ENCODE results near the gene IRX3. TPM values are rescaled to one million over a fixed set of nuclear protein-coding genes. Genes with fewer than 3 reads are reported as not detected.

The IRX3 gene
- 0.40 and 0.44 TPM in 2 replicates for total RNA-seq

- peak in 1 of 2 donors; percentile 48 for DNase-seq (ENCODE audit: low read depth in 2 of 2)
These were observed at the start of gene IRX3 for GRCh38 chr16:54286366-54287130. Gene IRX3 (minus strand): TSS chr16:54286787. CDS start chr16:54286050, 737 bp downstream.

DNA sequence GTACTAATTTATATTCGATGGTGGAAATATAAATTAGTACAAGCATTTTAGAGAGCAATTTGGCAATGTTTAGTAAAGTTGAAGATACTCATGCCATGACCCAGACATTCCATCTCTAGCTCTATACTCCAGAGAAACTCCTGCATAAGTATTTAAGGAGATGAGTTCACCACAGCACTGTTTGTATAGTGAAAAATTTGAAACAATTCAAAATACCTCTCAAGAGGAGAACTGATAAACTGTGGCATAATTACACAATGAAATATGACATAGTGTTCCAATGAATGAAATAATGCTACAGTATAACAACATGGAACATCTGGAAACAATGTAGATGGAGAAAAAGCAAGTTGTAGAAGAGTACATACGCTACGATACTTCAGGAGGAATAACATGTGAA is 48.6 kb upstream of the IRX3 start:
- DNase-seq (ENCODE audit: low read depth in 2 of 2), result no peak

DNA sequence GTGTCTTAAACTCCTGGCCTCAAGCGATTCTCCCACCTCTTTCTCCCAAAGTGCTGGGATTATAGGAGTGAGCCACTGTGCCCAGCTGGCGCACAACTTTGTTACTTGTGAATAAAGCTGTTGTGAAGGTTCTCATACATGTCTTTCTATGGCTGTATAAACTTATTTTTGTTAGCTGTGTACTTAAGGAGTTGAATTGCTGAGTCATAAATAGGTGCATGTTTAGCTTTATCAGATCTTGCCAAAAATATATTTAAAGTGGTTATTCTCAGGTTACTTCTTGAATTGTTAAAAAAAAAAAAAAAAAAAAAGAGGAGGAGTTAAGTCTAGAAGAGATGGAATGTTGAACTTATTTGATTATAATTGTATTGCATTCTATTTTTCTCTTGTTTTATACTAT is 47.6 kb upstream of the IRX3 start:
- no peak for DNase-seq (ENCODE audit: low read depth in 2 of 2)

DNA sequence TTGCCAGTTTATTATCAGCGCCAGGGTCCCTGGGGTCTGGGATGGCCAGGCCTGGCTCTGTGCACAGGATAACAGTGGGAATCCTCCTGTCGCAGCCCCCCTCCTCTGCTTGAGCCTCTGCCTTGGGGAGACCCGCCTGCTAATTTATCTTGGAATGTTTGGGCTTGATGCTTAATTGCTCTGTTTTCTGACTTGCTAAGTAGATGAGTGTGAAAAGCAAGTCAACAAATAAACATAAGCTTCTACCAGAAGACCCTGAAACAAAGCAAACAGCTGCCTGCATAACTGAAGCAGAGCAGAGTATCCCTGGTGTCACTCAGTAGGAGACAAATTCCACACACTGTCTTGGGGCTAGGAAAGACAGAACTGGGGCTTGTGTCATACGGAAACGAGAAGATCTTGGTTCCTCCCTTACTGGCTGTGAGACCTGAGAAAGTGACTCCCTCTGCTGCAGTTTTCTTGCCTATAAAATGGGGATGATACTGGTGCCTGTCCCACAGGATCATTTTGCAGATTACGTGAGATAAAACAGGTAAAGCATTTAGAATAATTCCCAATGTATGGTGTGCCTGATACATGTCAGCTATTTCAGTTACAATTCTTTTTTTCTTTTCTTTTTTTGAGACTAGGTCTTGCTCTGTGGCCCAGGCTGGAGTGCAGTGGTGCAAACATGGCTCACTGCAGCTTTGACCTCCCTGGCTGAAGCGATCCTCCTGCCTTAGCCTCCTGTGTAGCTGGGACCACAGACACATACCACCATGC is 44.8 kb upstream of the IRX3 start:
- DNase-seq (ENCODE audit: low read depth in 2 of 2), result no peak

DNA sequence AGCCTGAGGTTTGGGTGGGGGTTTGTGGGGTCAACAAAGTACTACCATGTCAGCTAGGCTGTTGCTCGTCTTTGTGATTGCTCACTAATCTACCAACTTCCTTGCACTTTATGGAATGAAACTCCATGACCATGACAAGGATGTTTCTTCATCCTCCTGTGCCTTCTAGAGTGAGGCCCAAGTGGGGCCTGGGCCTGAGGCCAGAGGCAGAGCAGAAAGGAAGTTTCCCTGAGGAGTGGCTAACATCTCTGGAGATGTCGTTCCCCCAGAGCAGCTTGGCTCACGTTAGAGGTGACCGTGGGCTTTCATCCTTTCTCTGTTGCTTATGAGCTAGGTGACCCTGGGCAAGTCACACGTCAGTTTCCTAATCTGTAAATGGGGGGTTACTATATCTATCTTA is 41.0 kb upstream of the IRX3 start:
- DNase-seq (ENCODE audit: low read depth in 2 of 2), result no peak

GRCh38 chr16:54326266-54326662 is 39.7 kb upstream of the IRX3 start:
- no peak for DNase-seq (ENCODE audit: low read depth in 2 of 2)

- DNase-seq (ENCODE audit: low read depth in 2 of 2), result no peak
These were observed 39.2 kb upstream of the IRX3 start for GRCh38 chr16:54325616-54326265.

GRCh38 chr16:54324716-54325115 is 38.1 kb upstream of the IRX3 start:
- no peak for DNase-seq (ENCODE audit: low read depth in 2 of 2)

- no peak for DNase-seq (ENCODE audit: low read depth in 2 of 2)
These were observed 34.2 kb upstream of the IRX3 start for GRCh38 chr16:54320697-54321340.

DNA sequence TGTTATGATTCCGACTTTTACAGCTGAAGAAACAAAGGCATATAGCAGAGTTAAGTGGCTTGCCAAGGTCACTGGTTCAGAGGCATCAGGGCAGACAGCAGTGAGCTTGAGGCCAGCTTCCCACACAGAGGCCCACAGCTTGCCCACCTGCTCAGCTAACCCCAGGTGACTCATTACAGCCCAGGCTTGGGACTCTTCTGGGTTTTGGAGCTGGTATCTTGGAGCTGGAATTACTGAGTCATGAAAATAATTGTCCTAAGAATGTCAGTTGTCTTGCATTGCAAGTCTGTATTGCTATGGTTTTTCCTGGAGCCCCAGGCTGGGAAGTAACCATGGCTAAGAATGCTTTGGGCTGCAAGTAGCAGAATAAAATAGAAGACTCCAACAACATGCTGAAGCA is 32.4 kb upstream of the IRX3 start:
- no peak for DNase-seq (ENCODE audit: low read depth in 2 of 2)

- DNase-seq (ENCODE audit: low read depth in 2 of 2), result no peak
These were observed 30.6 kb upstream of the IRX3 start for GRCh38 chr16:54317101-54317611.

GRCh38 chr16:54316095-54316889 is 29.7 kb upstream of the IRX3 start:
- DNase-seq (ENCODE audit: low read depth in 2 of 2), result no peak

GRCh38 chr16:54313789-54314188 is 27.2 kb upstream of the IRX3 start:
- DNase-seq (ENCODE audit: low read depth in 2 of 2), result no peak

GRCh38 chr16:54312502-54312991 is 26.0 kb upstream of the IRX3 start:
- DNase-seq (ENCODE audit: low read depth in 2 of 2), result no peak

GRCh38 chr16:54309341-54309740 is 22.8 kb upstream of the IRX3 start:
- DNase-seq (ENCODE audit: low read depth in 2 of 2), result no peak

DNA sequence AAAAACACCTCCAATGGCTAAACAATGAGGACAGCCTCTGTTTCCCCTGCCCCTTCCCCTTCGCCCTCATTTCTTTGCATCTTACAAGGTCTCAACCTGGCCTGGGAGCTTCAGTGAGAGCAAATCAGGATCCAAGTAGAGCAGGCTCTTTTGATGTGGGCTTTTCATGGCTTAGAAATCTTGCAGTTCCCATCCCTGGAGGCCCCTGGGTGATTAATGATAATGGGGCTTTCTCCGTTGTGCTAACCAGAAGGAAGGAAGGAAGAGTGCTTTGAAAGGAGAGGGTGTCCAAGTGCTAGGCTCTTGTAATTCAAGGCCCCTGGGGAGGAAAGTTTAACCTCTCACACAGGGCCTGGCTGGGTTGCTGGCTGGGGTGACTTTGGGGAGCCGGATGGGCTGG is 18.5 kb upstream of the IRX3 start:
- DNase-seq (ENCODE audit: low read depth in 2 of 2), result no peak

- DNase-seq (ENCODE audit: low read depth in 2 of 2), result no peak
These were observed 17.0 kb upstream of the IRX3 start for GRCh38 chr16:54303613-54304012.

DNA sequence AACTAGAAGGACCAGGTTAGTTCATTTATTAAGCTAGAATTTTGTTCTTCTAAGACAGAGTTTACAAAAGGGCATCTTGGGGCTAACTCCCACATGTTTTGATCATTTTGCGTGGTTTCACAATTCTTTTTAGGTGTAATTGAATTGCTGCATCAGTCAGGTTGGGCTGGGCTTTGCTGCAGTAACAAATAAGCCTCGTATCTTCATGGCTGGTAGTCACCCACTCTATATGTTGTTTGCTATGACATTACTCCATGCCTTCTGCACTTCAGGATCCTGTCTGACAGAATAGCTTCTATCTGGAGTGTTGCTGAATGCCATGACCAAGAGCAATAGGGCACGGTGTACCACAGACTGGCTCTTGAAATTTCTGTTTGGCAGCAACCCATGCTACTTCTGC is 10.6 kb upstream of the IRX3 start:
- no peak for DNase-seq (ENCODE audit: low read depth in 2 of 2)

GRCh38 chr16:54296543-54296942 is 10.0 kb upstream of the IRX3 start:
- DNase-seq (ENCODE audit: low read depth in 2 of 2), result no peak

DNA sequence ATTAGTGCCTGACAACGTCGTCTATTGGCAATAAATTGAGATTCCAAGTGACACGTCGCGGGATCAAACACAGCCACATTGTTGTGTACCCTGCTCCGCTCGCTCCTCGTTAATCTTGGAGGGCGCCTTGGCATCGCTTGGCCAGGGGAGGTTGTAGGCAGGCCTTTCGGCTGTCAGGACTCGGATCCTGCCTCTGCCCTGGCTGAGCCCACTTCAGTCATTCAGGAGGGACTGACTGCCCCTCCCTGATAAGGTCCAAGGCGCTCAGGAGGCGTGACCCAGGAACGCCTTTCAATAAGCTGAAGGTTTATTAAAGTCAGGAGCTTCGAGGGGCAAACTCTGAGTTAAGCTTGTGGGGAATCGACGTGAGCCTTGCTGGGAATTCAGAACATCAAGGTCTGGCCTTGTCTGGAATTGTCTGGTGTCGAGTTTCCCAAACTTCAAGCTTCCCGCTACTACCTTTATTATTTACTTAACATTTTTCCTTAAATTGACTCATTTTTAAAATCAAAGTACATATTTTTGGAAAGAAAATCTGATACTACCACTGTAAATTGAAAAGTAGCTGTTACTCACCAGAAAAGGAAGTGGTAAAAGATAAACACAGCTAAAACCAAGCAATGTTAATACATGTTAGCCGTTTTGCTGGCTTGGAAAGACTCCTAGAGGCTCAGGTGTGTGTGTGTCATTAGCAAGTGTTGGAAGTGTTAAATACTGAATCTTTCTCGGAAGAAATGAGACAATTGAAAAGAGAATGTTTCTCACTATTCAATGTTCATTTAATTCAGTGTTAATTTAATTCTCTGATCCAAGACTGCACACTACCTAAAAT is 5.3 kb upstream of the IRX3 start:
- no peak for DNase-seq (ENCODE audit: low read depth in 2 of 2)

Measured in lung microvascular endothelial cell (primary cell).